ENCODE results near the gene CHL1. TPM values are rescaled to one million over a fixed set of nuclear protein-coding genes. Genes with fewer than 3 reads are reported as not detected.

The CHL1 gene
- total and polyA plus RNA-seq, 8 donors = 0.62 to 25.3 (median 10.5) TPM

DNA sequence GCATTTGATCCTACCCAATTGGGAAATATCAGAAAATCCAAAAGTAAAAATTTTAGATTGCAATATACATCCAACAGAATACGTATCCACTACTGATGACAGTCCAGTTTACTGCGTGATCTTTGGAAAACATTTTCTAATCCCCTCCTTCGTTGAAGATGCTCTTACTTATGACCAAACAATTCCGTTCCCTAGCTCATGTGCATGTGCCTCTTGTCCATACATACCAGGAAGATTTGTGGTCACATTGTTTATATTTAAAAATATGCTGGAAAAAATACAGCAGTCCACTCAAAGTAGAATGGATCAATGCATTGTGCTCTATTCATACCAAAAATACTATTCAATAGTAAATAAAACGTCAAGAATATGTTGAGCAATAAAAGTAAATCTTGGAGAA is 135.3 kb downstream of the CHL1 start:
- no peak for TF ChIP-seq POLR2A (IDR thresholded peaks at IDR 0.05)
- TF ChIP-seq EP300 (IDR thresholded peaks at IDR 0.05) = no peak
- TF ChIP-seq POLR2AphosphoS5 (IDR thresholded peaks at IDR 0.05) = no peak
- TF ChIP-seq, protein P1, sequence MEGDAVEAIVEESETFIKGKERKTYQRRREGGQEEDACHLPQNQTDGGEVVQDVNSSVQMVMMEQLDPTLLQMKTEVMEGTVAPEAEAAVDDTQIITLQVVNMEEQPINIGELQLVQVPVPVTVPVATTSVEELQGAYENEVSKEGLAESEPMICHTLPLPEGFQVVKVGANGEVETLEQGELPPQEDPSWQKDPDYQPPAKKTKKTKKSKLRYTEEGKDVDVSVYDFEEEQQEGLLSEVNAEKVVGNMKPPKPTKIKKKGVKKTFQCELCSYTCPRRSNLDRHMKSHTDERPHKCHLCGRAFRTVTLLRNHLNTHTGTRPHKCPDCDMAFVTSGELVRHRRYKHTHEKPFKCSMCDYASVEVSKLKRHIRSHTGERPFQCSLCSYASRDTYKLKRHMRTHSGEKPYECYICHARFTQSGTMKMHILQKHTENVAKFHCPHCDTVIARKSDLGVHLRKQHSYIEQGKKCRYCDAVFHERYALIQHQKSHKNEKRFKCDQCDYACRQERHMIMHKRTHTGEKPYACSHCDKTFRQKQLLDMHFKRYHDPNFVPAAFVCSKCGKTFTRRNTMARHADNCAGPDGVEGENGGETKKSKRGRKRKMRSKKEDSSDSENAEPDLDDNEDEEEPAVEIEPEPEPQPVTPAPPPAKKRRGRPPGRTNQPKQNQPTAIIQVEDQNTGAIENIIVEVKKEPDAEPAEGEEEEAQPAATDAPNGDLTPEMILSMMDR (IDR thresholded peaks at IDR 0.05) = no peak
- DNase-seq = no peak
- Histone ChIP-seq H3K27me3 (no peaks in the 10 kb centered on the region), H3K36me3 (no peaks in the 10 kb centered on the region), H3K4me3 (no peak overlapping the region), H3K4me1 (no peaks in the 10 kb centered on the region), H3K27ac (no peak overlapping the region), H3K9me3 (no peaks in the 10 kb centered on the region)
- WGBS, 5 donors = 65 to 73% (median 69%) methylated on average over 5 of the region's 5 CpGs
- intact Hi-C loops (cut with DNase I; ENCODE audit: low total_unique reads) = no loop called here

DNA sequence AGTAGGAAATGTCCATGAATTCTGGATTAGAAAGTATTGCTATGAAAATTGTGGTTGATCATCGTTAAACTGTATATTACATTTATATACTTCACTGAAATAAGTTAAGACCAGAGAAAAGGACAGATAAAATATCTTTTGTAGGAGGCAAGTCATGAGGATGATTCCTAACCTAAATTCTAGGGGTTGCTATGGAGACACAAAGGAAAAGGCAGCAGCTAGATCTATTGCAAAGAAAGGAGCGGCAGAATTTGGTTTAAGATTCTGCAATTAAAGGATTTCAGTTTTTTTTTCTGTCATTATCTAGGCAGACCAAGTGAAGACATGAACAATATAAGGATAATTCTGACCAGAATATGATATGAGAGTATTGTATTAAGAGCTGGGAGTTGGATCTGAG is 136.1 kb downstream of the CHL1 start:
- no peak for DNase-seq
- Histone ChIP-seq H3K4me3 (no peak overlapping the region), H3K27me3 (no peaks in the 10 kb centered on the region), H3K9me3 (no peaks in the 10 kb centered on the region), H3K4me1 (no peaks in the 10 kb centered on the region), H3K36me3 (no peaks in the 10 kb centered on the region), H3K27ac (no peak overlapping the region)
- TF ChIP-seq, protein P1 (IDR thresholded peaks at IDR 0.05) = no peak
- TF ChIP-seq EP300 (IDR thresholded peaks at IDR 0.05) (no peak), POLR2A (IDR thresholded peaks at IDR 0.05) (no peak)
- intact Hi-C loops (cut with DNase I; ENCODE audit: low total_unique reads) = no loop called here
- 37 to 46% (median 43%) methylated on average over 2 of the region's 2 CpGs for WGBS, 5 donors

DNA sequence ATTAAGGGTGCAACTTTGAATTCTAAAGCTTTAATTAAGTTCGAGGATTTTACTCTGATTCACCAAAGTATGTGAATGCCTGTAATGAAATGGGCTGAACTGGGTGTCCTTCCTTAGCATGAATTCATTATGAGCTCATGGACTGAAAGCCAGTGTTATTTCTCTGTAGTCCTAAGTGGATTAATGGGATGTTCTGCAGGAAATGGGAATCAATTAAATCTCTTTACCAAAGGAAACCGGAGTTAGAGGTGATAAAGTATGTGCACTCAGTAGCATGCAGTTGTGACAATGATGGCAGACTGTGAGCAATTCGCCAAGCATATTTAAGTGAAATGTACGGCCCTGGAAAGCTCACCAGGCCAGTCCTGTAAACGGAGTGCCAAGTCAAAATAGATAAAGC is 138.7 kb downstream of the CHL1 start:
- no peak for DNase-seq
- no peaks in the 10 kb centered on the region for H3K36me3 ChIP-seq
- no peak overlapping the region for H3K4me3 ChIP-seq
- H3K4me1 ChIP-seq = no peaks in the 10 kb centered on the region
- no peak overlapping the region for H3K27ac ChIP-seq
- no peaks in the 10 kb centered on the region for H3K27me3 ChIP-seq
- TF ChIP-seq, protein P1 (IDR thresholded peaks at IDR 0.05) = no peak
- TF ChIP-seq EP300 (IDR thresholded peaks at IDR 0.05) (no peak), POLR2A (IDR thresholded peaks at IDR 0.05) (no peak), POLR2AphosphoS5 (IDR thresholded peaks at IDR 0.05) (no peak)
- intact Hi-C loops (cut with DNase I; ENCODE audit: low total_unique reads) = no loop called here
- H3K9me3 ChIP-seq = no peaks in the 10 kb centered on the region
- WGBS, 5 donors = 65 to 70% (median 68%) methylated on average over 5 of the region's 5 CpGs

DNA sequence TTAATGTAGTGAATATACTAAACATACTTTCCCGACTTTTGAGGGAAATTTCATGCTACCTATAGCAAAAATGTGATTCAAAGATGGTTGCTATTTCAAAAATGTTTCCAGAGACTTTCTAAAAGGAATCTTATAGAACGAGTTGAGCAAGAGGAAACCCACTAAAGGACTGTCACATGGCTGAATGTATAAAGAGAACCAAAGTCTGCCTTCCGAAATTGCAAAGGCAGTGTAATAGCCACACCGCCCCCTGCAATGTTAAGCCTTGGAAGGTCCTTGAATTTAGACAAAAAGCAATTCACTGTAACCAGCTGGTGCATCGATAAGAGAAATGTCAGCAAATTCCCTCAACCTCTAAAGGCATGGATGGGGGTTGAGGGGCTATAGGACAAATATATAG is 142.8 kb downstream of the CHL1 start:
- 62 to 70% (median 64%) methylated on average over 5 of the region's 5 CpGs for WGBS, 5 donors
- Histone ChIP-seq H3K27me3 (no peaks in the 10 kb centered on the region), H3K36me3 (no peaks in the 10 kb centered on the region), H3K4me3 (no peak overlapping the region), H3K9me3 (no peaks in the 10 kb centered on the region), H3K4me1 (no peaks in the 10 kb centered on the region), H3K27ac (no peak overlapping the region)
- intact Hi-C loops (cut with DNase I; ENCODE audit: low total_unique reads) = no loop called here
- DNase-seq = no peak
- TF ChIP-seq POLR2AphosphoS5 (IDR thresholded peaks at IDR 0.05) (no peak), POLR2A (IDR thresholded peaks at IDR 0.05) (no peak), EP300 (IDR thresholded peaks at IDR 0.05) (no peak)
- TF ChIP-seq, protein P1 (IDR thresholded peaks at IDR 0.05) = no peak

Measured in stomach (tissue), 9 donors.